HepG2 (cell line): ENCODE results near the gene SLC6A8. TPM values are rescaled to one million over a fixed set of nuclear protein-coding genes. Genes with fewer than 3 reads are reported as not detected.

ENCODE experiments used
- ATAC-seq: fragments of 200-7000 bp; cut with Tn5 transposase; 3 replicates; pipeline ENCODE4 v1.9.1; 2020; ENCODE audit warnings: mild to moderate bottlenecking, moderate library complexity
- BruUV-seq: library from RNA; stranded (reverse); fragments of 400-500 nt; replicated peaks from 2 replicates; lab custom pipeline; 2021; lab: Mats Ljungman, UMichigan
- CTCF ChIA-PET: fragments of 300-600 bp; formaldehyde crosslinking; extraction: SDS; loops from one replicate; lab custom pipeline; 2021; ENCODE audit warnings: low total read pairs, inconsistent platforms, low intra/inter-chr PET ratio; lab: Yijun Ruan, JAX
- POLR2A ChIA-PET: fragments of 350-600 bp; sonication (Branson Sonifier 250); formaldehyde crosslinking; loops from one replicate; lab custom pipeline; 2020; ENCODE audit warnings: antibody characterized with exemption, inconsistent platforms; lab: Yijun Ruan, JAX
- DNase-seq: peaks from one replicate; pipeline ENCODE4 v3.0.0-alpha.2; 2015; ENCODE audit warnings: low spot score
- FAIRE-seq: peaks from 3 replicates; lab custom pipeline; 2011; peaks lifted over from hg19 to GRCh38; lab: Jason Lieb, UNC
- H2AFZ ChIP-seq: one replicate; pipeline ENCODE4 v1.6.1; 2011; ENCODE audit warnings: low read length, inconsistent platforms
- H3K27ac ChIP-seq: fragments of 300-600 bp; 3 replicates; pipeline ENCODE4 v1.8.0; 2011; ENCODE audit warnings: mixed run types, mild to moderate bottlenecking, mixed read lengths, low read length, inconsistent platforms; ENCODE audit not compliant: insufficient read depth; ENCODE audit errors: extremely low read length
- H3K27me3 ChIP-seq, 2 experiments: fragments of 200-600 bp in 1 of 2; 2 replicates in 1 of 2; 3 replicates in 1 of 2; pipeline versions ENCODE4 v1.6.0 to v1.8.0; 2011; ENCODE audit warnings: low read length in 2 of 2, mild to moderate bottlenecking in 2 of 2, moderate library complexity in 2 of 2, inconsistent platforms in 1 of 2; ENCODE audit not compliant: insufficient read depth in 2 of 2, control insufficient read depth in 1 of 2
- H3K36me3 ChIP-seq, 2 experiments: fragments of 200-600 bp in 1 of 2; replicated peaks in 1 of 2; 2 replicates in 1 of 2; 3 replicates in 1 of 2; pipeline versions ENCODE4 v1.5.1 to v1.8.0; 2011; ENCODE audit warnings: low read length in 2 of 2, inconsistent platforms in 1 of 2; ENCODE audit not compliant: insufficient read depth in 2 of 2, control insufficient read depth in 1 of 2
- H3K4me1 ChIP-seq: 2 replicates; pipeline ENCODE4 v1.5.1; 2012; ENCODE audit warnings: low read length, inconsistent platforms; ENCODE audit not compliant: insufficient read depth
- H3K4me2 ChIP-seq: 2 replicates; pipeline ENCODE4 v1.6.0; 2011; ENCODE audit warnings: low read depth, low read length, inconsistent platforms
- H3K4me3 ChIP-seq, 3 experiments: fragments of 200-600 bp in 1 of 3; sonication (generic), shearing (Covaris generic) in 1 of 3; replicated peaks in 1 of 3; 2 replicates each; pipeline ENCODE4 v1.5.1; 2011 to 2016; ENCODE audit warnings: low read length in 3 of 3, inconsistent platforms in 2 of 3, low read depth in 2 of 3, mild to moderate bottlenecking in 2 of 3, control low read depth in 1 of 3, mixed read lengths in 1 of 3; ENCODE audit not compliant: insufficient read depth in 1 of 3
- H3K79me2 ChIP-seq: one replicate; pipeline ENCODE4 v1.6.1; 2011; ENCODE audit warnings: low read length, inconsistent platforms; ENCODE audit not compliant: insufficient read depth
- H3K9ac ChIP-seq: 2 replicates; pipeline ENCODE4 v1.6.0; 2011; ENCODE audit warnings: mild to moderate bottlenecking, low read depth, low read length, inconsistent platforms; ENCODE audit not compliant: insufficient read depth
- H3K9me3 ChIP-seq: 2 replicates; pipeline ENCODE4 v1.5.1; 2012; ENCODE audit warnings: mild to moderate bottlenecking, low read length
- H4K20me1 ChIP-seq: 2 replicates; pipeline ENCODE4 v1.6.0; 2011; ENCODE audit warnings: inconsistent platforms, mild to moderate bottlenecking, low read length, moderate library complexity; ENCODE audit not compliant: insufficient read depth
- ARID5B ChIP-seq: IDR thresholded peaks from 2 replicates; pipeline ENCODE4 v1.4.0; 2020; ENCODE audit warnings: mild to moderate bottlenecking, missing genetic modification reagents
- CC2D1A ChIP-seq: sonication (generic); formaldehyde crosslinking; IDR thresholded peaks from 2 replicates; pipeline ENCODE4 v1.8.1; 2023; ENCODE audit warnings: mild to moderate bottlenecking, missing genetic modification reagents
- HNRNPK ChIP-seq: fragments of 200-400 bp; formaldehyde crosslinking; IDR thresholded peaks from 2 replicates; pipeline ENCODE4 v1.6.1; 2018; ENCODE audit warnings: low read length, low read depth, moderate library complexity, mild to moderate bottlenecking; ENCODE audit not compliant: poor library complexity, severe bottlenecking
- KLF13 ChIP-seq: sonication (generic); formaldehyde crosslinking; IDR thresholded peaks from 2 replicates; pipeline ENCODE4 v1.4.0; 2020; ENCODE audit warnings: mild to moderate bottlenecking, missing genetic modification reagents
- MAZ ChIP-seq, 2 experiments: sonication (generic) in 1 of 2; formaldehyde crosslinking in 1 of 2; IDR thresholded peaks; 2 replicates each; pipeline versions ENCODE4 v1.5.0 to v1.6.1; 2012 to 2020; ENCODE audit warnings: low read depth in 2 of 2, mild to moderate bottlenecking in 2 of 2, borderline replicate concordance in 1 of 2, improper control_type of control experiment in 1 of 2, low read length in 1 of 2, missing genetic modification reagents in 1 of 2, moderate library complexity in 1 of 2
- PATZ1 ChIP-seq: sonication (generic); formaldehyde crosslinking; IDR thresholded peaks from 2 replicates; pipeline ENCODE4 v1.4.0; 2020; ENCODE audit warnings: missing genetic modification reagents
- PHF21A ChIP-seq: sonication (generic); formaldehyde crosslinking; IDR thresholded peaks from 2 replicates; pipeline ENCODE4 v1.5.0; 2020; ENCODE audit warnings: mild to moderate bottlenecking, missing genetic modification reagents
- ZC3H13 ChIP-seq: sonication (generic); formaldehyde crosslinking; IDR thresholded peaks from 2 replicates; pipeline ENCODE4 v1.8.1; 2023; ENCODE audit warnings: mild to moderate bottlenecking, missing genetic modification reagents, moderate library complexity
- ZNF121 ChIP-seq: sonication (generic); formaldehyde crosslinking; IDR thresholded peaks from 2 replicates; pipeline ENCODE4 v1.5.0; 2020; ENCODE audit warnings: mild to moderate bottlenecking, missing genetic modification reagents
- ZNF547 ChIP-seq: sonication (generic); formaldehyde crosslinking; IDR thresholded peaks from 2 replicates; pipeline ENCODE4 v1.5.1; 2020; ENCODE audit warnings: mild to moderate bottlenecking, missing genetic modification reagents
- ZNF562 ChIP-seq: sonication (generic); formaldehyde crosslinking; IDR thresholded peaks from 2 replicates; pipeline ENCODE4 v1.8.0; 2022; ENCODE audit warnings: missing genetic modification reagents, borderline replicate concordance
- ZNF574 ChIP-seq: sonication (generic); formaldehyde crosslinking; IDR thresholded peaks from 2 replicates; pipeline ENCODE4 v1.4.0; 2020; ENCODE audit warnings: missing genetic modification reagents
- ZNF616 ChIP-seq: sonication (generic); formaldehyde crosslinking; IDR thresholded peaks from 2 replicates; pipeline ENCODE4 v1.5.0; 2020; ENCODE audit warnings: low read depth, mild to moderate bottlenecking, missing genetic modification reagents
- ZNF777 ChIP-seq: sonication (generic); formaldehyde crosslinking; IDR thresholded peaks from 2 replicates; pipeline ENCODE4 v1.4.0; 2020; ENCODE audit warnings: missing genetic modification reagents
- WGBS: methylation state at CpG from one replicate; pipeline ENCODE4 v1.1.6; 2017; ENCODE audit warnings: low lambda C conversion rate; 5-methylcytosine and 5-hydroxymethylcytosine counted together
- in situ Hi-C: cut with HindIII; loops from 2 replicates; pipeline ENCODE4 v1.10.0; 2017; ENCODE audit warnings: low pct_unique_long_range_greater_than_20kb; ENCODE audit not compliant: extremely low pct_ligation_motif_present
- intact Hi-C: fragments of 100-400 bp; cut with micrococcal nuclease; formaldehyde crosslinking; loops from one replicate; pipeline ENCODE4 v1.10.0; 2022; ENCODE audit not compliant: unreplicated experiment
- polyA plus RNA-seq, 8 experiments: library from polyadenylated mRNA; depleted of rRNA in 3 of 8; stranded (reverse) in 7 of 8; unstranded in 1 of 8; fragments of >200 nt; fragmentation: Illumina TruSeq in 4 of 8; extraction: Trizol in 4 of 8; gene quantifications; 2 replicates each; pipeline versions ENCODE4 v1.2.1 to v1.2.3, GENCODE V29; 2011 to 2016; ENCODE audit warnings: low read depth in 4 of 8, missing spikeins in 1 of 8, mixed read lengths in 1 of 8; ENCODE audit not compliant: insufficient read depth in 1 of 8
- total RNA-seq, 5 experiments: library from RNA; depleted of rRNA; stranded (reverse); fragments of >200 nt; fragmentation: Illumina TruSeq; extraction: Trizol; gene quantifications; 2 replicates each; pipeline ENCODE4 v1.2.3, GENCODE V29; 2016; ENCODE audit warnings: low read depth in 1 of 5

SLC6A8 gene
- total and polyA plus RNA-seq, 2 of the 13 experiments (the other 11 are each of a cell fraction or from before 2014, with no cell fraction given): 13.9 to 176 TPM

- POLR2A ChIA-PET: interaction anchor here (0.8 to 15.1 kb wide), 3 partner anchors 9 to 31 kb away, joined by 5 to 596 read pairs (median 10); no protein-coding TSS in a partner anchor
- H3K4me1 ChIP-seq: peaks cover 63% of the 10 kb centered on the region
- TF ChIP-seq PHF21A (CRISPR knock-in tag) (no peak), ZNF562 (CRISPR knock-in tag) (no peak), HNRNPK (peak; percentile 42), PATZ1 (CRISPR knock-in tag) (peak; percentile 72), ZNF777 (CRISPR knock-in tag) (peak; percentile 49; the same call in 1 of the 2 replicates), ZNF547 (CRISPR knock-in tag) (no peak), ZC3H13 (CRISPR knock-in tag) (no peak), ARID5B (CRISPR knock-in tag) (peak; percentile 1; the same call in 1 of the 2 replicates), MAZ (IDR thresholded peaks at IDR 0.05; ENCODE audit: borderline replicate concordance, low read depth, low read length) (no peak), MAZ (CRISPR knock-in tag; IDR thresholded peaks at IDR 0.05; ENCODE audit: low read depth) (0 out of 2 replicates have a peak, but pooled peaks have one; percentile 10), ZNF574 (0 out of 2 replicates have a peak, but pooled peaks have one; percentile 16), CC2D1A (no peak), ZNF616 (no peak), KLF13 (CRISPR knock-in tag) (no peak), ZNF121 (CRISPR knock-in tag) (no peak)
These were observed 45.6 kb upstream of the SLC6A8 start for GRCh38 chrX:153642051-153642654.

More at GRCh38 chrX:153642051-153642654, 45.6 kb upstream of the SLC6A8 start:
- no peak overlapping the region for H2AFZ ChIP-seq
- WGBS: 0% methylated on average over 1 of the region's 62 CpGs
- no peaks in the 10 kb centered on the region for H3K9me3 ChIP-seq
- peak overlapping the region; percentile 68; the same call in 1 of the 2 replicates for H3K9ac ChIP-seq
- peak overlapping the region; percentile 53 for H3K4me2 ChIP-seq
- DNase-seq (no peak), FAIRE-seq (no peak), ATAC-seq (peak; percentile 2; the same call in 2 of the 3 replicates)
- H3K27me3 ChIP-seq: no peaks in the 10 kb centered on the region
- intact Hi-C loops (no loop called here), in situ Hi-C loops (no loop called here)
- H3K36me3 ChIP-seq: no peaks in the 10 kb centered on the region
- H3K27ac ChIP-seq: peak overlapping the region; percentile 72
- H4K20me1 ChIP-seq: no peaks in the 10 kb centered on the region
- no TSS peak for BruUV-seq
- H3K79me2 ChIP-seq: peaks cover 37% of the 10 kb centered on the region
- H3K4me3 ChIP-seq: peak overlapping the region; percentile 65 to 87 (median 75); a peak in 5 of 6 replicates
- CTCF ChIA-PET: no interaction called here
